ENCODE data around the gene MOCS3. TPM values are rescaled to one million over a fixed set of nuclear protein-coding genes. Genes with fewer than 3 reads are reported as not detected.

The MOCS3 gene
- total RNA-seq, 1 experiment from 2014 or later, result 6.0 TPM

DNA sequence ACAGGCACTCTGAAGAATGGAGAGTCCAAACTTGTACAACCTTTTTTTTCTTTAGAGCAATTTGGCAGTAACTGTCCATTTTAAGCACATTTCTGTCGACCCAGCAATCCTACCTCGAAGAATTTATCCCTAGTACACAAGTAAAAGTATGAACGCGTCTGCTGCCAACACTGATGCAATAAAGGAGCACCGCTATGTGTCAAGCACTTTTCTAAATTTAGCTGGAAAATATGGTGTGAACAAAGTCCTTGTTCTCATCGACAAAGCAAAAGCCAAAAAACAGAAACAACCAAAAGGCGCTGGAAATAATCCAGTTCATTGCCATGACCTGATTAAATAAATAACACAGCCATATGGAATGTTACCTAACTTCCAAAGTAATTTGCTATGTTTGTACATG, 1.3 kb upstream of the MOCS3 start (continued):
- TF ChIP-seq RORB (CRISPR knock-in tag; IDR thresholded peaks at IDR 0.05) (no peak), CREM (CRISPR knock-in tag; IDR thresholded peaks at IDR 0.05) (no peak), ZNF232 (CRISPR knock-in tag; IDR thresholded peaks at IDR 0.05) (no peak), JUN (CRISPR knock-in tag; IDR thresholded peaks at IDR 0.05) (no peak)
- TF ChIP-seq, protein P1, sequence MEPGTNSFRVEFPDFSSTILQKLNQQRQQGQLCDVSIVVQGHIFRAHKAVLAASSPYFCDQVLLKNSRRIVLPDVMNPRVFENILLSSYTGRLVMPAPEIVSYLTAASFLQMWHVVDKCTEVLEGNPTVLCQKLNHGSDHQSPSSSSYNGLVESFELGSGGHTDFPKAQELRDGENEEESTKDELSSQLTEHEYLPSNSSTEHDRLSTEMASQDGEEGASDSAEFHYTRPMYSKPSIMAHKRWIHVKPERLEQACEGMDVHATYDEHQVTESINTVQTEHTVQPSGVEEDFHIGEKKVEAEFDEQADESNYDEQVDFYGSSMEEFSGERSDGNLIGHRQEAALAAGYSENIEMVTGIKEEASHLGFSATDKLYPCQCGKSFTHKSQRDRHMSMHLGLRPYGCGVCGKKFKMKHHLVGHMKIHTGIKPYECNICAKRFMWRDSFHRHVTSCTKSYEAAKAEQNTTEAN (CRISPR knock-in tag; IDR thresholded peaks at IDR 0.05), result no peak

DNA sequence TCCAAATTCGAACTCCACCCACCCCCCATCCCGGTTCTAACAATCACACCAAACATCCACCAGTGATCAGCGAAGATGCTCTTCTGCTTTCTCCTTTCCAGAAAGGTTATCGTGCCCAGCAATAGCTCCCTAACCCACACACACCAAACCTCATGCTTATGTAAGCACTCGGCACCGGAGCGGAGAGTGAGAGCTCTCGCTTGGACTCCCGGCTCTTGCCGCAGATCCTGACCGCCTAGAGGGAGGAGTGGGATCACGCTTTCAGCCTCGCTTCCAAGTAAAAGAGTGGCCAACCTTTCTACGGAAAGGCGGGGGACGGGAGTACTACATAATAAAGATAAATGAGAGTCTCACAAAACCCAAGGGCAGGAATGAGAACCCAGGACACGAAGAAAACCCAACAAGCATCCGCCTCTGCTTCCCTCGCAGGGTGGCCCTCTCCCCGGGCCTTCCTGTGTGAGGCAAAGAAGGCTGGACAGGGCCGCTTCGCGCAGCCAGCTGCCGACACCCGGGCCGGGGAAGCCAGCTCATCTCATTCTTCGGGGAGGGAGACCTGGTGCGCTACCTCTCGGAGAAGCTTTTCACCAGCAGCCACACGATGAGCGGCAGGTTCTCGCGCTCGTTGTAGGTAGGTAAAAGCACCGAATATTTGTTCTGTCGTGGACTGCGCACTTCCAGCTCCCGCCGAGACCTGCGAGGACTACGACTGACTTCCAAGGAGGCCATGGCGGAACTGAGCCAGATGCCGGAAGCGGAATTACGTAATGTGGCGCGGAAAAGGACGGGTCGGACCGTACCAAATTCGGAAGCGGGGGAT, 612 bp upstream of the MOCS3 start, which contains the start of gene DPM1:
Gene DPM1 (minus strand): TSS at position 735 of the 817 bp plus-strand sequence. CDS start 9 bp downstream, at position 726.
- Mint-ChIP-seq H3K4me3 (peak within 1 kb of the TSS; percentile 99), H3K27ac (peak within 1 kb of the TSS; percentile 95), H3K4me1 (peaks cover 22% of the 10 kb centered on the region), H3K27me3 (ENCODE audit: low read depth) (no peaks in the 10 kb centered on the region), H3K9me3 (0 out of 2 replicates have a peak, but pooled peaks cover 3% of the 10 kb centered on the region), H3K36me3 (peaks cover 26% of the 10 kb centered on the region)
- peak; percentile 80 for DNase-seq (ENCODE audit: low spot score)
- ChIA-PET POLR2A (interaction anchor here (1.0 to 1.9 kb wide), 4 partner anchors 26 to 163 kb away, joined by 3 to 23 read pairs (median 6); partner anchors contain the start of genes ADNP and BCAS4), CTCF (interaction anchor here (0.5 to 2.1 kb wide), 13 partner anchors 23 to 368 kb away, joined by 3 to 13 read pairs (median 4); partner anchors contain the start of genes ADNP and BCAS4)
- peak; percentile 78 for ATAC-seq
- TF ChIP-seq HMGA2 (CRISPR knock-in tag; IDR thresholded peaks at IDR 0.05) (no peak), MYBL2 (CRISPR knock-in tag; IDR thresholded peaks at IDR 0.05) (no peak), ZNF121 (CRISPR knock-in tag; IDR thresholded peaks at IDR 0.05) (no peak), SOX15 (CRISPR knock-in tag; IDR thresholded peaks at IDR 0.05) (no peak), ZNF512 (CRISPR knock-in tag; IDR thresholded peaks at IDR 0.05; ENCODE audit: borderline replicate concordance) (no peak), FOXP1 (CRISPR knock-in tag; IDR thresholded peaks at IDR 0.05; ENCODE audit: borderline replicate concordance) (0 out of 2 replicates have a peak, but pooled peaks have one; percentile 40), AR (CRISPR knock-in tag; IDR thresholded peaks at IDR 0.05) (no peak), PREB (CRISPR knock-in tag; IDR thresholded peaks at IDR 0.05; ENCODE audit: borderline replicate concordance) (0 out of 2 replicates have a peak, but pooled peaks have one; percentile 23)
- TF ChIP-seq, protein P2, sequence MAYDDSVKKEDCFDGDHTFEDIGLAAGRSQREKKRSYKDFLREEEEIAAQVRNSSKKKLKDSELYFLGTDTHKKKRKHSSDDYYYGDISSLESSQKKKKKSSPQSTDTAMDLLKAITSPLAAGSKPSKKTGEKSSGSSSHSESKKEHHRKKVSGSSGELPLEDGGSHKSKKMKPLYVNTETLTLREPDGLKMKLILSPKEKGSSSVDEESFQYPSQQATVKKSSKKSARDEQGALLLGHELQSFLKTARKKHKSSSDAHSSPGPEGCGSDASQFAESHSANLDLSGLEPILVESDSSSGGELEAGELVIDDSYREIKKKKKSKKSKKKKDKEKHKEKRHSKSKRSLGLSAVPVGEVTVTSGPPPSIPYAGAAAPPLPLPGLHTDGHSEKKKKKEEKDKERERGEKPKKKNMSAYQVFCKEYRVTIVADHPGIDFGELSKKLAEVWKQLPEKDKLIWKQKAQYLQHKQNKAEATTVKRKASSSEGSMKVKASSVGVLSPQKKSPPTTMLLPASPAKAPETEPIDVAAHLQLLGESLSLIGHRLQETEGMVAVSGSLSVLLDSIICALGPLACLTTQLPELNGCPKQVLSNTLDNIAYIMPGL (CRISPR knock-in tag; IDR thresholded peaks at IDR 0.05), result no peak
- TF ChIP-seq, protein P3, sequence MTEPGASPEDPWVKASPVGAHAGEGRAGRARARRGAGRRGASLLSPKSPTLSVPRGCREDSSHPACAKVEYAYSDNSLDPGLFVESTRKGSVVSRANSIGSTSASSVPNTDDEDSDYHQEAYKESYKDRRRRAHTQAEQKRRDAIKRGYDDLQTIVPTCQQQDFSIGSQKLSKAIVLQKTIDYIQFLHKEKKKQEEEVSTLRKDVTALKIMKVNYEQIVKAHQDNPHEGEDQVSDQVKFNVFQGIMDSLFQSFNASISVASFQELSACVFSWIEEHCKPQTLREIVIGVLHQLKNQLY (CRISPR knock-in tag; IDR thresholded peaks at IDR 0.05), result no peak
- TF ChIP-seq, protein P4, sequence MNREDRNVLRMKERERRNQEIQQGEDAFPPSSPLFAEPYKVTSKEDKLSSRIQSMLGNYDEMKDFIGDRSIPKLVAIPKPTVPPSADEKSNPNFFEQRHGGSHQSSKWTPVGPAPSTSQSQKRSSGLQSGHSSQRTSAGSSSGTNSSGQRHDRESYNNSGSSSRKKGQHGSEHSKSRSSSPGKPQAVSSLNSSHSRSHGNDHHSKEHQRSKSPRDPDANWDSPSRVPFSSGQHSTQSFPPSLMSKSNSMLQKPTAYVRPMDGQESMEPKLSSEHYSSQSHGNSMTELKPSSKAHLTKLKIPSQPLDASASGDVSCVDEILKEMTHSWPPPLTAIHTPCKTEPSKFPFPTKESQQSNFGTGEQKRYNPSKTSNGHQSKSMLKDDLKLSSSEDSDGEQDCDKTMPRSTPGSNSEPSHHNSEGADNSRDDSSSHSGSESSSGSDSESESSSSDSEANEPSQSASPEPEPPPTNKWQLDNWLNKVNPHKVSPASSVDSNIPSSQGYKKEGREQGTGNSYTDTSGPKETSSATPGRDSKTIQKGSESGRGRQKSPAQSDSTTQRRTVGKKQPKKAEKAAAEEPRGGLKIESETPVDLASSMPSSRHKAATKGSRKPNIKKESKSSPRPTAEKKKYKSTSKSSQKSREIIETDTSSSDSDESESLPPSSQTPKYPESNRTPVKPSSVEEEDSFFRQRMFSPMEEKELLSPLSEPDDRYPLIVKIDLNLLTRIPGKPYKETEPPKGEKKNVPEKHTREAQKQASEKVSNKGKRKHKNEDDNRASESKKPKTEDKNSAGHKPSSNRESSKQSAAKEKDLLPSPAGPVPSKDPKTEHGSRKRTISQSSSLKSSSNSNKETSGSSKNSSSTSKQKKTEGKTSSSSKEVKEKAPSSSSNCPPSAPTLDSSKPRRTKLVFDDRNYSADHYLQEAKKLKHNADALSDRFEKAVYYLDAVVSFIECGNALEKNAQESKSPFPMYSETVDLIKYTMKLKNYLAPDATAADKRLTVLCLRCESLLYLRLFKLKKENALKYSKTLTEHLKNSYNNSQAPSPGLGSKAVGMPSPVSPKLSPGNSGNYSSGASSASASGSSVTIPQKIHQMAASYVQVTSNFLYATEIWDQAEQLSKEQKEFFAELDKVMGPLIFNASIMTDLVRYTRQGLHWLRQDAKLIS (CRISPR knock-in tag; IDR thresholded peaks at IDR 0.05; ENCODE audit: borderline replicate concordance), result no peak

Measured in WTC11 (cell line).